H9 (cell line): ENCODE results near the gene CASP8AP2. TPM values are rescaled to one million over a fixed set of nuclear protein-coding genes. Genes with fewer than 3 reads are reported as not detected.
A peak's percentile ranks its signal among the peaks of the same experiment; 100 is the strongest.

Experiments
- DNase-seq: peaks from one replicate; pipeline ENCODE4 v3.0.0-alpha.2; 2017
- H2AFZ ChIP-seq: one replicate; pipeline ENCODE4 v1.6.1; 2013; ENCODE audit warnings: mild to moderate bottlenecking, low read length, control low read depth, moderate library complexity
- H2AK5ac ChIP-seq: 2 replicates; pipeline ENCODE4 v1.6.1; 2013; ENCODE audit warnings: low read length, control low read depth, mixed read lengths; ENCODE audit not compliant: insufficient read length
- H2BK120ac ChIP-seq: one replicate; pipeline ENCODE4 v1.6.1; 2013; ENCODE audit warnings: low read depth, mild to moderate bottlenecking, low read length, control low read depth, inconsistent platforms; ENCODE audit not compliant: poor library complexity, severe bottlenecking
- H2BK12ac ChIP-seq: 2 replicates; pipeline ENCODE4 v1.6.1; 2013; ENCODE audit warnings: low read length, control low read depth, mixed read lengths, low read depth; ENCODE audit not compliant: insufficient read length
- H2BK15ac ChIP-seq: 2 replicates; pipeline ENCODE4 v1.6.1; 2013; ENCODE audit warnings: low read depth, low read length, control low read depth
- H2BK20ac ChIP-seq: one replicate; pipeline ENCODE4 v1.6.1; 2013; ENCODE audit warnings: low read depth, mild to moderate bottlenecking, low read length, control low read depth, inconsistent platforms; ENCODE audit not compliant: poor library complexity, severe bottlenecking
- H2BK5ac ChIP-seq: 2 replicates; pipeline ENCODE4 v1.6.1; 2013; ENCODE audit warnings: low read length, control low read depth, mixed read lengths; ENCODE audit not compliant: insufficient read length
- H3K14ac ChIP-seq: 2 replicates; pipeline ENCODE4 v1.6.1; 2013; ENCODE audit warnings: low read length, control low read depth; ENCODE audit not compliant: insufficient read depth
- H3K18ac ChIP-seq: 2 replicates; pipeline ENCODE4 v1.6.1; 2013; ENCODE audit warnings: low read depth, mild to moderate bottlenecking, mixed read lengths, low read length, control low read depth; ENCODE audit not compliant: insufficient read length
- H3K23ac ChIP-seq: 2 replicates; pipeline ENCODE4 v1.6.1; 2013; ENCODE audit warnings: low read length, control low read depth, mixed read lengths, low read depth; ENCODE audit not compliant: insufficient read length
- H3K23me2 ChIP-seq: 2 replicates; pipeline ENCODE4 v1.6.1; 2013; ENCODE audit warnings: low read depth, mild to moderate bottlenecking, mixed read lengths, low read length, control low read depth; ENCODE audit not compliant: insufficient read length, poor library complexity, severe bottlenecking
- H3K27ac ChIP-seq: 2 replicates; pipeline ENCODE4 v1.5.1; 2013; ENCODE audit warnings: low read length, control low read depth, mixed read lengths, low read depth; ENCODE audit not compliant: insufficient read length
- H3K27me3 ChIP-seq: 2 replicates; pipeline ENCODE4 v1.6.1; 2013; ENCODE audit warnings: low read length, control low read depth, inconsistent platforms; ENCODE audit not compliant: insufficient read depth
- H3K4ac ChIP-seq: 2 replicates; pipeline ENCODE4 v1.6.1; 2013; ENCODE audit warnings: low read depth, mild to moderate bottlenecking, control low read depth, inconsistent platforms, low read length, moderate library complexity
- H3K4me1 ChIP-seq: 2 replicates; pipeline ENCODE4 v1.6.1; 2013; ENCODE audit warnings: low read length, control low read depth, inconsistent platforms; ENCODE audit not compliant: insufficient read depth
- H3K4me2 ChIP-seq: 2 replicates; pipeline ENCODE4 v1.6.1; 2013; ENCODE audit warnings: low read length, control low read depth, mixed read lengths; ENCODE audit not compliant: insufficient read length, insufficient read depth
- H3K56ac ChIP-seq: 2 replicates; pipeline ENCODE4 v1.6.1; 2013; ENCODE audit warnings: low read depth, mild to moderate bottlenecking, mixed read lengths, low read length, control low read depth; ENCODE audit not compliant: insufficient read length
- H3K79me1 ChIP-seq: 2 replicates; pipeline ENCODE4 v1.6.1; 2013; ENCODE audit warnings: low read depth, mild to moderate bottlenecking, moderate library complexity, low read length, control low read depth, inconsistent platforms; ENCODE audit not compliant: insufficient read depth, poor library complexity, severe bottlenecking
- H3K79me2 ChIP-seq: 2 replicates; pipeline ENCODE4 v1.6.1; 2013; ENCODE audit warnings: low read length, control low read depth, inconsistent platforms; ENCODE audit not compliant: insufficient read depth
- H3K9ac ChIP-seq: 2 replicates; pipeline ENCODE4 v1.6.1; 2013; ENCODE audit warnings: low read length, control low read depth, mixed read lengths; ENCODE audit not compliant: insufficient read length; ENCODE audit errors: extremely low read depth
- H3K9me3 ChIP-seq: one replicate; pipeline ENCODE4 v1.6.1; 2013; ENCODE audit warnings: low read depth, low read length, inconsistent platforms; ENCODE audit not compliant: control insufficient read depth
- H3T11ph ChIP-seq: one replicate; pipeline ENCODE4 v1.6.1; 2013; ENCODE audit warnings: mild to moderate bottlenecking, low read length, control low read depth, inconsistent platforms
- H4K20me1 ChIP-seq: one replicate; pipeline ENCODE4 v1.6.1; 2013; ENCODE audit not compliant: control insufficient read depth, insufficient read length, insufficient read depth
- H4K5ac ChIP-seq: 2 replicates; pipeline ENCODE4 v1.6.1; 2013; ENCODE audit warnings: low read depth, mild to moderate bottlenecking, mixed read lengths, low read length, control low read depth; ENCODE audit not compliant: insufficient read length
- H4K8ac ChIP-seq: replicated peaks from 2 replicates; pipeline ENCODE4 v1.6.1; 2013; ENCODE audit warnings: low read length, control low read depth, mixed read lengths, low read depth; ENCODE audit not compliant: insufficient read length
- H4K91ac ChIP-seq: 2 replicates; pipeline ENCODE4 v1.6.1; 2013; ENCODE audit warnings: low read depth, mild to moderate bottlenecking, moderate library complexity, mixed read lengths, low read length, control low read depth; ENCODE audit not compliant: insufficient read length
- H3K27ac Mint-ChIP-seq, 3 experiments: 2 replicates in 2 of 3; 3 replicates in 1 of 3; pipeline ENCODE4 v1.8.0; 2020 to 2021; ENCODE audit warnings: mixed read lengths in 3 of 3, mild to moderate bottlenecking in 1 of 3, moderate library complexity in 1 of 3
- H3K27me3 Mint-ChIP-seq: 2 replicates; pipeline ENCODE4 v1.8.0; 2021; ENCODE audit warnings: low read depth, mild to moderate bottlenecking, moderate library complexity, mixed read lengths
- H3K36me3 Mint-ChIP-seq, 3 experiments: 2 replicates in 2 of 3; 3 replicates in 1 of 3; pipeline ENCODE4 v1.8.0; 2020 to 2021; ENCODE audit warnings: low read depth in 3 of 3, mixed read lengths in 3 of 3; ENCODE audit not compliant: insufficient read depth in 1 of 3
- H3K4me1 Mint-ChIP-seq, 2 experiments: 2 replicates each; pipeline ENCODE4 v1.8.0; 2020; ENCODE audit warnings: mixed read lengths in 2 of 2
- H3K4me3 Mint-ChIP-seq, 2 experiments: 2 replicates in 1 of 2; 3 replicates in 1 of 2; pipeline ENCODE4 v1.8.0; 2020 to 2021; ENCODE audit warnings: mild to moderate bottlenecking in 2 of 2, mixed read lengths in 2 of 2, moderate library complexity in 1 of 2
- H3K9me3 Mint-ChIP-seq, 2 experiments: 2 replicates in 1 of 2; 3 replicates in 1 of 2; pipeline ENCODE4 v1.8.0; 2020; ENCODE audit warnings: mild to moderate bottlenecking in 2 of 2, mixed read lengths in 2 of 2, moderate library complexity in 1 of 2
- CTCF ChIP-seq: fragments of 200-600 bp; sonication (generic); conservative IDR thresholded peaks from 3 replicates; pipeline ENCODE4 v1.8.0; 2021; ENCODE audit warnings: antibody characterized with exemption, mild to moderate bottlenecking
- WGBS: extraction: QIAGEN DNeasy Blood & Tissue Kit; methylation state at CpG from one replicate; pipeline ENCODE4 v1.1.7; 2013; ENCODE audit warnings: missing lambda C conversion rate, low lambda C conversion rate, mixed read lengths; ENCODE audit not compliant: insufficient read length; ENCODE audit errors: extremely low coverage; 5-methylcytosine and 5-hydroxymethylcytosine counted together
- total RNA-seq: library from RNA; stranded (reverse); gene quantifications from 2 replicates; pipeline ENCODE4 v1.2.1, GENCODE V29; 2021

Gene CASP8AP2
- total RNA-seq, 1 experiment from 2014 or later: 33.6 TPM

DNA sequence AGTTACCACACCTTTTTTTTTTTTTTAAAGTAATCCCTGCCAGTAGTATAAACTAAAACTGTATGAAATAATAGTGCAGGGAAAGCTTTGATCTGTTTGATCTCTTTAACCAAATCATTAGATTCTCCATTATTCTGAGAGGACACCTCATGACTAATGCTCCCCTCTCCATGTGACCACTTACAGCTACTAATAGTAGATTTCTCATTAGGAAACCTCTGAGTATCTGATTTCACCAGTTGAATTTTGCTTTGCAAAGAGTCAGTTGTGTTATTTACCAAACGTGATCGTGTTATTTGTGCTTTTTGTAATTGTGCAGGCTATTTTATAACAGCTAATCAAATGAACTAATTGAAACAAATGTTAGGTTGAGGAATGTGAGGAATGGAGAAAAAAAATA lies 12.5 kb downstream of the CASP8AP2 start:
- Histone ChIP-seq H3K79me1 (no peaks in the 10 kb centered on the region), H3K79me2 (peaks cover 5% of the 10 kb centered on the region; the same call in 1 of the 2 replicates), H2BK5ac (no peak overlapping the region), H3K14ac (no peak overlapping the region), H3K56ac (no peak overlapping the region), H4K8ac (no peak overlapping the region), H3K9me3 (no peaks in the 10 kb centered on the region), H3T11ph (no peak overlapping the region), H3K18ac (no peak overlapping the region), H2AK5ac (no peak overlapping the region), H3K23me2 (no peaks in the 10 kb centered on the region), H2BK20ac (no peak overlapping the region), H3K9ac (no peak overlapping the region), H2BK15ac (no peak overlapping the region), H3K4me2 (no peak overlapping the region), H3K27ac (no peak overlapping the region), H2AFZ (no peak overlapping the region), H2BK120ac (no peak overlapping the region), H3K4ac (no peak overlapping the region), H3K23ac (no peak overlapping the region), H3K4me1 (no peaks in the 10 kb centered on the region; the same call in 1 of the 2 replicates), H4K91ac (no peak overlapping the region), H3K27me3 (no peaks in the 10 kb centered on the region), H4K5ac (no peak overlapping the region), H4K20me1 (no peaks in the 10 kb centered on the region), H2BK12ac (no peak overlapping the region)
- no peak for DNase-seq
- Mint-ChIP-seq H3K4me1 (peaks cover 5 to 10% of the 10 kb centered on the region in 2 experiments; a peak in 3 of 4 replicates), H3K36me3 (peaks cover 11 to 37% (median 30%) of the 10 kb centered on the region in 3 experiments; a peak in 6 of 7 replicates), H3K9me3 (no peaks in the 10 kb centered on the region), H3K27me3 (no peaks in the 10 kb centered on the region), H3K4me3 (no peak overlapping the region), H3K27ac (peak overlapping the region in 2 of 3 experiments; percentile 45 to 50; a peak in 1 of 7 replicates)
- no peak for TF ChIP-seq CTCF
- WGBS: no CpG with 5 or more reads among the region's 2 CpGs
